Esophagus squamous epithelium (tissue), 4 donors: ENCODE results near the gene RAB26. TPM values are rescaled to one million over a fixed set of nuclear protein-coding genes. Genes with fewer than 3 reads are reported as not detected.

ENCODE experiments used
- small RNA-seq, 4 donors: library from RNA; depleted of rRNA; stranded (forward); fragments of <200 nt; gene quantifications; one replicate each; pipeline ENCODE3, GENCODE V24; 2016
- total RNA-seq, 4 donors: library from RNA; depleted of rRNA; stranded (reverse); fragments of >200 nt; gene quantifications; one replicate each; pipeline ENCODE4 v1.1.0, GENCODE V29; 2016

The RAB26 gene
- total RNA-seq, 4 donors from 2014 or later: 0.26 to 4.2 (median 0.99) TPM

Small RNA genes within 50 kb of the gene (small RNA-seq; reads per million reads assigned to genes)
- gene MIR3180-5 (0 reads per million in 4 donors), gene MIR4516 (0 reads per million in 4 donors), gene RF00019 (0 reads per million in 4 donors), gene SNORD60 (0 reads per million in 4 donors)

Other genes starting within 250 kb of the RAB26 start
- gene HS3ST6, start 230.2 kb upstream of the RAB26 start, total RNA-seq: 1 to 10 TPM; 1.6 to 9.9 (median 6.3) TPM
- gene MSRB1, start 205.4 kb upstream of the RAB26 start, total RNA-seq: 10 to 100 TPM; 20.1 to 36.4 (median 21.0) TPM
- gene RPL3L, start 193.9 kb upstream of the RAB26 start, total RNA-seq: not detected
- 100 to 1,000 TPM; 172 to 215 (median 189) TPM for gene NDUFB10, start 189.1 kb upstream of the RAB26 start, total RNA-seq
- 1,000 to 10,000 TPM; 1,980 to 2,837 (median 2,292) TPM for gene RPS2, start 183.8 kb upstream of the RAB26 start, total RNA-seq
- gene RNF151, start 181.8 kb upstream of the RAB26 start, total RNA-seq: not detected
- gene TBL3, start 176.6 kb upstream of the RAB26 start, total RNA-seq: 10 to 100 TPM; 32.7 to 48.2 (median 36.7) TPM
- 1 to 10 TPM in 2 of 4 donors, under 1 TPM in 2; 0.38 to 4.2 (median 1.8) TPM for gene NOXO1, start 167.2 kb upstream of the RAB26 start, total RNA-seq
- gene GFER, start 164.4 kb upstream of the RAB26 start, total RNA-seq: 10 to 100 TPM in 2 of 4 donors, 1 to 10 TPM in 2; 5.6 to 30.4 (median 13.6) TPM
- 1 to 10 TPM in 2 of 4 donors, under 1 TPM in 1, not detected in 1; 0.38 to 1.0 (median 1.0) TPM for gene SYNGR3, start 158.7 kb upstream of the RAB26 start, total RNA-seq
- gene ZNF598, start 138.8 kb upstream of the RAB26 start, total RNA-seq: 10 to 100 TPM; 31.3 to 56.1 (median 40.9) TPM
- under 1 TPM in 1 of 4 donors, not detected in 3; 0.48 TPM for gene NPW, start 128.8 kb upstream of the RAB26 start, total RNA-seq
- 10 to 100 TPM; 11.6 to 31.7 (median 16.5) TPM for gene NHERF2, start 121.7 kb upstream of the RAB26 start, total RNA-seq
- gene NTHL1, start 100.8 kb upstream of the RAB26 start, total RNA-seq: 10 to 100 TPM in 2 of 4 donors, 1 to 10 TPM in 2; 7.8 to 26.0 (median 10.0) TPM
- 10 to 100 TPM; 22.8 to 79.7 (median 41.2) TPM for gene TSC2, start 100.6 kb upstream of the RAB26 start, total RNA-seq
- gene PKD1, start 12.7 kb upstream of the RAB26 start, total RNA-seq: 100 to 1,000 TPM in 1 of 4 donors, 10 to 100 TPM in 3; 34.1 to 123 (median 64.1) TPM
- gene TRAF7, start 7.2 kb downstream of the RAB26 start, total RNA-seq: 10 to 100 TPM; 46.9 to 79.6 (median 73.2) TPM
- gene CASKIN1, start 48.0 kb downstream of the RAB26 start, total RNA-seq: under 1 TPM in 2 of 4 donors, not detected in 2; 0.04 to 0.38 TPM
- gene MLST8, start 56.8 kb downstream of the RAB26 start, total RNA-seq: 10 to 100 TPM; 33.1 to 48.8 (median 42.8) TPM
- gene BRICD5, start 62.2 kb downstream of the RAB26 start, total RNA-seq: 1 to 10 TPM in 3 of 4 donors, not detected in 1; 1.1 to 2.0 (median 1.6) TPM
- gene PGP, start 66.2 kb downstream of the RAB26 start, total RNA-seq: 10 to 100 TPM in 1 of 4 donors, 1 to 10 TPM in 3; 5.5 to 14.2 (median 7.4) TPM
- gene E4F1, start 75.0 kb downstream of the RAB26 start, total RNA-seq: 10 to 100 TPM; 16.8 to 25.6 (median 19.2) TPM
- gene DNASE1L2, start 87.8 kb downstream of the RAB26 start, total RNA-seq: under 1 TPM in 3 of 4 donors, not detected in 1; 0.38 to 0.61 (median 0.57) TPM
- 10 to 100 TPM; 38.6 to 50.7 (median 42.6) TPM for gene ECI1, start 103.0 kb downstream of the RAB26 start, total RNA-seq
- gene RNPS1, start 119.5 kb downstream of the RAB26 start, total RNA-seq: 100 to 1,000 TPM in 3 of 4 donors, 10 to 100 TPM in 1; 93.0 to 125 (median 114) TPM
- gene ABCA3, start 192.1 kb downstream of the RAB26 start, total RNA-seq: 1 to 10 TPM in 3 of 4 donors, under 1 TPM in 1; 0.70 to 3.2 (median 2.7) TPM